GM13977 (cell line): ENCODE measurements around the gene MIF4GD.
A peak's percentile ranks its signal among the peaks of the same experiment; 100 is the strongest.

Source experiments
- DNase-seq: peaks from one replicate; pipeline ENCODE4 v3.0.0; 2012; ENCODE audit warnings: low spot score
- in situ Hi-C: fragments of 300-500 bp; cut with MboI; formaldehyde crosslinking; loops from one replicate; pipeline ENCODE4 v1.12.0; 2022; ENCODE audit warnings: low sequenced_read_pairs, low pct_unique_long_range_greater_than_20kb, mixed read lengths, inconsistent platforms; ENCODE audit not compliant: unreplicated experiment
- TF ChIP-seq, protein P1 (sequence below): IDR thresholded peaks from 2 replicates; pipeline ENCODE4 v1.5.1; 2012; ENCODE audit warnings: mild to moderate bottlenecking, control low read depth; ENCODE audit not compliant: insufficient read depth; ENCODE audit errors: extremely low read depth, missing control alignments

The MIF4GD gene

DNA sequence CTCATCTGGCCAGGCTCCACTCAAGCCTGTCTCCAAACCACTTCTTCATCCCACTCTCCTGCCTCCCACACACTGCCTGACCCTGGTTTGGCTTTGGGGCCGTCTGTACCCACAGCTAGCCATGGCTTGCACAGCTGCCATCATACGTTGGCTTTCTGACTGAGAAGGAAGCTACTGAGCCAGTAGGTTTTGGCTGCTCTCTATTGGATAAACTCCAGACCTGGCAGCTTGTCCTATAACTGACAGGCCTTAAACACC is 3.9 kb downstream of the MIF4GD start:
- in situ Hi-C loops: no loop called here
- no peak for DNase-seq
- TF ChIP-seq, protein P1, sequence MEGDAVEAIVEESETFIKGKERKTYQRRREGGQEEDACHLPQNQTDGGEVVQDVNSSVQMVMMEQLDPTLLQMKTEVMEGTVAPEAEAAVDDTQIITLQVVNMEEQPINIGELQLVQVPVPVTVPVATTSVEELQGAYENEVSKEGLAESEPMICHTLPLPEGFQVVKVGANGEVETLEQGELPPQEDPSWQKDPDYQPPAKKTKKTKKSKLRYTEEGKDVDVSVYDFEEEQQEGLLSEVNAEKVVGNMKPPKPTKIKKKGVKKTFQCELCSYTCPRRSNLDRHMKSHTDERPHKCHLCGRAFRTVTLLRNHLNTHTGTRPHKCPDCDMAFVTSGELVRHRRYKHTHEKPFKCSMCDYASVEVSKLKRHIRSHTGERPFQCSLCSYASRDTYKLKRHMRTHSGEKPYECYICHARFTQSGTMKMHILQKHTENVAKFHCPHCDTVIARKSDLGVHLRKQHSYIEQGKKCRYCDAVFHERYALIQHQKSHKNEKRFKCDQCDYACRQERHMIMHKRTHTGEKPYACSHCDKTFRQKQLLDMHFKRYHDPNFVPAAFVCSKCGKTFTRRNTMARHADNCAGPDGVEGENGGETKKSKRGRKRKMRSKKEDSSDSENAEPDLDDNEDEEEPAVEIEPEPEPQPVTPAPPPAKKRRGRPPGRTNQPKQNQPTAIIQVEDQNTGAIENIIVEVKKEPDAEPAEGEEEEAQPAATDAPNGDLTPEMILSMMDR: no peak

DNA sequence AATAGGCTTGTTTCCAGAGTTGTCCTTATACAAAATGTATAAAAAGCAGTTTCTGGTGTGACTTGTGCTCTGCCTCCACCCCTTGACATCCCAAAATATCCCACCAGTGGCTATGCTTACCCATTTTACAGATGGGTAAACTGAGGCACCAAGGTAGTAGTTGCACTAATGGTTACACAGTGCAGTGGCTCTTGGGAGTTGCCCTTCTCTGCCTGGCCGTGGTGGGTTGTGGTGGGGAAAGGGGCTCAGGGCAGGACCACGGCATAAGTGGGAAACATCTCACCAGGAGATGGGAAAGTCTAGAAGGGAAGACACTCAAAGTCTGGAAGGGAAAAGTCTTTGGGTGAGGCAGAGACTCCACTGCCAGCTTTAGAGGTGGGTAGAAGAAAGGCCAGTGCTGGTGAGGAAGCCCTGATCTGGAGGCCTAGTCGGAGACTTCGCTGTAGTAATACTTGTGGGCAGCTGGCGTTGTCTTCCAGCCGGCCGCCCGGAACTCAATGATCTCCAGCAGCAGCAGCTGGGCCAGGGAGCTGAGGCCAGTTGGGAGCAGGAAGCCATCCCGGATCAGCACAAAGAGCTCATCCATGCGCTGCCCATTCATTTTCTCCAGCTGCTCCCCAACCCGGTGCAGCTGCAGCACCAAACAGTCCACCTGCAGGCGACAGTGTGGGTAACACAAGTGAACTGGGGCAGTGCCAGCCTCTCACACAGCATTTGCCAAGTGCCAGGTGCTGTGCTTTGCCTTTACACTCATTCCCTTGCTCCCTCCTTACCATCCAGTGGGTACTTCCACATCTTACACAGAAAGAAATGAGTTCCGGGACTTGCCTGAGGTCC is 4.5 kb downstream of the MIF4GD start:
- TF ChIP-seq, protein P1: no peak
- in situ Hi-C loops: no loop called here

DNA sequence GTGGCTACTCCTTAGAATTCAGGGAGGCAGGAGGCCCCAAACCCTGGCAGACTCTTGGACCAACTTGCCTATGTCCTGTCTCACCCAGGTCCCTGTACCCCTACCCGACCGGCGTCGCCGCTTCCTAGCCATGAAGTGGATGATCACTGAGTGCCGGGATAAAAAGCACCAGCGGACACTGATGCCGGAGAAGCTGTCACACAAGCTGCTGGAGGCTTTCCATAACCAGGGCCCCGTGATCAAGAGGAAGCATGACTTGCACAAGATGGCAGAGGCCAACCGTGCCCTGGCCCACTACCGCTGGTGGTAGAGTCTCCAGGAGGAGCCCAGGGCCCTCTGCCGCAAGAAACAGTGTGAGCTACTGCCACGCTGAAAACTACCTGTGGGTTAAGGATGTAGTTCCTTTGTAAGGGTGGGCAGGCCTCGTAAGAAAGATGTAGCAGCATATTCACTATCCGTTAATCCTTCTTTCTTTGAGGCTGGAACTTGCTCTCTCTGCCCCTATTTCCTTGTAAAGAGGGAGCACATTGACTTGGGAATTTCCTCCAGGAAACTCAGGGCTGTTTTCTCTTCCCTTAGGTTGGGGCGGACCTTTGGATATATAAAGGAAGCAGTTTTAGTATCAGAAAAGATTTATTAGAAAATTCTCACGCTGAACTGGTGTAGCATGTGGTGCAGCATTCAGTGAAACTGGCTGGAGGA is 5.3 kb downstream of the MIF4GD start:
- in situ Hi-C loops: no loop called here

More for the DNA sequence above, 4.5 kb downstream of the MIF4GD start:
- no peak for DNase-seq

DNA sequence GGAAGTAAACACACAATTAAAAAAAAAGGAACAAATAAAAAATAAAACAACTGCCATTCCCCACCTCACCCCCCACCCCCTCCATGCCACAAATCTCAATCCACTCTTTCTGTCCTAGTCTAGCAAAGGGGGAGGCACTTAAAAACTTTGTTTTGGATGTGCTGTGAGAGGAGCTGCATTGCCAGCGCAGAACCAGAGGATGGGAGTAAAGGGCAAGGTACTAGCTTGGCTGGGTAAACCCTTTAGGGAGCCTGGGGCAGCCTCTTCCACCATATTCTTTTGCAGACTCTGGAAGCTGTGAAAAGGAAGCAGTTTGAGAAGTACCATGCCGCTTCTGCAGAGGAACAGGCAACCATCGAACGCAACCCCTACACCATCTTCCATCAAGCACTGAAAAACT is 8.0 kb downstream of the MIF4GD start:
- no peak for DNase-seq
- in situ Hi-C loops: no loop called here
- TF ChIP-seq, protein P1: no peak

More for the DNA sequence above, 5.3 kb downstream of the MIF4GD start:
- DNase-seq: no peak
- TF ChIP-seq, protein P1: no peak

DNA sequence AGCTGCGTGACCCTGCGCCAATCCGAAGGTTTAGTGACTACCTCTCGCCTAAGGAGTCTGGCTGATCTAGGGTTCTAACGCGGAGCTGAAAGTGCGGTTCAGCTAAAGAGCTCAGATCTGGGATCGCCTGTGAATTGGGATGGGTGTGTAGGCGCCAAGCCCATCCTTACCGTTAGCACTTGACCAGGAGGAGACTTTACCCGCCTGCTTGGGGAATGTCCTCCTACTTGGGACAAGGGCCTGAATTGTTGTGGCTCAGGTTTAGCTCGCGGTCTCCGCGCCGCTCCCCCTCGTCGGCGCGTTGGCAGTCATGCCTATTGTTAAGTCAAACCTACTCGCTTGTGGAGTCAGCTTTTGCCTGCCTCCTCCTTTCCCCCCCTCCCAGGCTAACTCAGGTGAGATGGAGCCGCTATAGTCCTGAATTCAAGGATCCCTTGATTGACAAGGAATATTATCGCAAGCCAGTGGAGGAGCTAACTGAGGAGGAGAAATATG is 8.9 kb downstream of the MIF4GD start:
- DNase-seq: no peak
- in situ Hi-C loops: no loop called here

DNA sequence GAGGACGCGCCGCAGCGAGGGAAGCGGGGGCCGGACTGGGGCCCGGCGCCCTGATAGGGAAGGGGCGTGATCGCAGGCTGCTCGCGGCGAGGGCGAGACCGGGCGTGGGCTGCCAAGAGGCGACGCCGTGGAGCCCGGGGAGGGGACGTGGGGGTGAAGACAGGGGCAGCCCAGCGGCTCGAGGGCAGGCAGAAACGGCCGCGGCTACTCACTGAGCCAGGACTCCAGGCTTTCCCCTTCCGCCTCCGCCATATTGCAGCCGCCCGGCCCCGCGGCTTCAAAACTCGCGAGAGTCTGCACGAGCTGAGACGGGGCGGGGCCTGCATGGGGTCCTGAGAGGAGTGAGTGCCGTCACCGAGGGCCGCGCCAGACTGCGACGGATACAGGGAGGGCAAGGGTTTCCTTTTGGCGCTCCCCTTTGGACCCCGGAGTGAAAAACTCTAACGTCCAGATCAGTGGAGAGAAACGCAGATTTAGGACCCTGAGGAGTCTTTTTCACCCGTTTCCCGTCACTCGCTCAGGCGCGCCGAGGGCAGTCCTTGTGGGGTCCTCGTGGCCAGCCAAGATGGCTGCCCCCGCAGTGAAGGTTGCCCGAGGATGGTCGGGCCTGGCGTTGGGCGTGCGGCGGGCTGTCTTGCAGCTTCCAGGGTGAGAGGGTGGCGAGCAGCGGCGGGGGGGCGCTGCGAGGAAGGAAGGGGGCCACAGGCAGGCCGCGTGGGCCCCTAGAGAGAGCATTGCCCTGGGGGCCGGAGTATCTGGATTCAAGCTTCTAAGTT is 9.5 kb downstream of the MIF4GD start, which contains the start of the genes GGA3 and MRPS7:
Gene GGA3, minus strand, starts transcription at position 271 of the 776 bp plus-strand sequence. Its CDS starts 19 bp downstream, at position 252.
Gene MRPS7, plus strand, starts transcription at position 544 of the 776 bp plus-strand sequence. Its CDS starts 22 bp downstream, at position 566.
- in situ Hi-C loops: no loop called here
- TF ChIP-seq, protein P1: no peak
- DNase-seq: peak; percentile 96

More for the DNA sequence above, 8.9 kb downstream of the MIF4GD start:
- TF ChIP-seq, protein P1: no peak
